H1 (cell line): ENCODE data around the gene FAF2. TPM values are rescaled to one million over a fixed set of nuclear protein-coding genes. Genes with fewer than 3 reads are reported as not detected.

Experiments
- CTCF ChIA-PET: fragments of 300-600 bp; sonication (Branson Sonifier 250); formaldehyde crosslinking; loops from one replicate; lab custom pipeline; 2021; ENCODE audit not compliant: partially characterized antibody; lab: Charles Lee
- POLR2A ChIA-PET: fragments of 300-600 bp; sonication (Branson Sonifier 250); formaldehyde crosslinking; loops from one replicate; lab custom pipeline; 2021; ENCODE audit warnings: inconsistent platforms; ENCODE audit not compliant: partially characterized antibody; lab: Charles Lee
- DNase-seq, 2 experiments: peaks; one replicate each; pipeline versions ENCODE4 v3.0.0 to v3.0.0-alpha.2; 2010 to 2022; ENCODE audit warnings: low spot score in 2 of 2, low read depth in 1 of 2, mixed read lengths in 1 of 2
- FAIRE-seq: peaks from 2 replicates; lab custom pipeline; 2011; peaks lifted over from hg19 to GRCh38; lab: Jason Lieb, UNC
- H2AFZ ChIP-seq: 2 replicates; pipeline ENCODE4 v1.8.1; 2012; ENCODE audit warnings: low read length, inconsistent platforms
- H2AK5ac ChIP-seq: 2 replicates; pipeline ENCODE4 v1.6.1; 2013; ENCODE audit warnings: low read depth, low read length
- H2BK120ac ChIP-seq: replicated peaks from 2 replicates; pipeline ENCODE3; 2013; ENCODE audit warnings: low read depth, low read length, inconsistent platforms
- H2BK12ac ChIP-seq: 2 replicates; pipeline ENCODE4 v1.6.1; 2013; ENCODE audit warnings: low read depth, low read length
- H2BK15ac ChIP-seq: 2 replicates; pipeline ENCODE4 v1.6.1; 2013; ENCODE audit warnings: low read length
- H2BK20ac ChIP-seq: 2 replicates; pipeline ENCODE4 v1.6.1; 2013; ENCODE audit warnings: low read length
- H2BK5ac ChIP-seq: 2 replicates; pipeline ENCODE4 v1.6.1; 2013; ENCODE audit warnings: low read depth, low read length
- H3K14ac ChIP-seq: 2 replicates; pipeline ENCODE4 v1.6.1; 2013; ENCODE audit warnings: inconsistent platforms; ENCODE audit not compliant: insufficient read length
- H3K18ac ChIP-seq: 2 replicates; pipeline ENCODE4 v1.6.1; 2013; ENCODE audit warnings: low read length; ENCODE audit errors: extremely low read depth
- H3K23ac ChIP-seq: 2 replicates; pipeline ENCODE4 v1.6.1; 2013; ENCODE audit warnings: inconsistent platforms; ENCODE audit not compliant: insufficient read length
- H3K23me2 ChIP-seq: 2 replicates; pipeline ENCODE4 v1.6.1; 2013; ENCODE audit warnings: low read depth, low read length
- H3K27ac ChIP-seq: 2 replicates; pipeline ENCODE4 v1.6.1; 2011; ENCODE audit warnings: low read depth, low read length, inconsistent platforms
- H3K27me3 ChIP-seq, 4 experiments: replicated peaks in 1 of 4; 1 replicate in 1 of 4; 2 replicates in 3 of 4; pipeline versions ENCODE4 v1.6.1 to v1.8.1; 2011 to 2013; ENCODE audit warnings: low read length in 3 of 4, mild to moderate bottlenecking in 3 of 4, inconsistent platforms in 2 of 4, mixed read lengths in 2 of 4, moderate library complexity in 1 of 4; ENCODE audit not compliant: control insufficient read depth in 3 of 4, insufficient read depth in 3 of 4; ENCODE audit errors: extremely low read depth in 1 of 4
- H3K36me3 ChIP-seq, 4 experiments: 2 replicates each; pipeline versions ENCODE4 v1.6.1 to v1.8.1; 2011 to 2013; ENCODE audit warnings: mild to moderate bottlenecking in 4 of 4, low read length in 3 of 4, moderate library complexity in 2 of 4, control low read depth in 1 of 4, inconsistent platforms in 1 of 4; ENCODE audit not compliant: insufficient read depth in 4 of 4, control insufficient read depth in 2 of 4
- H3K4ac ChIP-seq: replicated peaks from 2 replicates; pipeline ENCODE3; 2013; ENCODE audit warnings: low read length, low read depth, mixed read lengths, inconsistent platforms; ENCODE audit not compliant: insufficient read length
- H3K4me1 ChIP-seq, 4 experiments: replicated peaks in 1 of 4; 1 replicate in 1 of 4; 2 replicates in 3 of 4; pipeline versions ENCODE4 v1.6.1 to v1.8.1; 2011 to 2013; ENCODE audit warnings: low read length in 3 of 4, inconsistent platforms in 2 of 4, mixed read lengths in 1 of 4; ENCODE audit not compliant: insufficient read depth in 4 of 4, control insufficient read depth in 3 of 4
- H3K4me2 ChIP-seq, 2 experiments: 2 replicates each; pipeline versions ENCODE4 v1.6.1 to v1.8.1; 2011 to 2013; ENCODE audit warnings: low read depth in 2 of 2, low read length in 2 of 2, control low read depth in 1 of 2, inconsistent platforms in 1 of 2, mild to moderate bottlenecking in 1 of 2; ENCODE audit not compliant: insufficient read depth in 1 of 2
- H3K4me3 ChIP-seq, 4 experiments: fragments of 200-600, 300-600 bp in 1 of 4; sonication (generic), shearing (Covaris generic), sonication (Bioruptor Twin) in 1 of 4; 2 replicates each; pipeline versions ENCODE4 v1.5.1 to v1.8.1; 2011 to 2016; ENCODE audit warnings: low read length in 4 of 4, low read depth in 3 of 4, control low read depth in 2 of 4, inconsistent platforms in 2 of 4, mild to moderate bottlenecking in 2 of 4, mixed read lengths in 1 of 4, moderate library complexity in 1 of 4; ENCODE audit not compliant: insufficient read depth in 2 of 4; ENCODE audit errors: extremely low read depth in 1 of 4
- H3K56ac ChIP-seq: replicated peaks from 2 replicates; pipeline ENCODE3; 2013; ENCODE audit warnings: low read depth, mild to moderate bottlenecking, mixed read lengths, low read length, inconsistent platforms; ENCODE audit not compliant: insufficient read length
- H3K79me1 ChIP-seq: 2 replicates; pipeline ENCODE4 v1.6.1; 2013; ENCODE audit warnings: low read depth, low read length, control low read depth
- H3K79me2 ChIP-seq, 2 experiments: 2 replicates each; pipeline versions ENCODE4 v1.6.1 to v1.8.1; 2012 to 2013; ENCODE audit warnings: low read length in 2 of 2, mild to moderate bottlenecking in 2 of 2, inconsistent platforms in 1 of 2; ENCODE audit not compliant: insufficient read depth in 2 of 2, control insufficient read depth in 1 of 2
- H3K9ac ChIP-seq, 4 experiments: replicated peaks in 1 of 4; 1 replicate in 1 of 4; 2 replicates in 3 of 4; pipeline versions ENCODE4 v1.6.1 to v1.8.1; 2011 to 2013; ENCODE audit warnings: low read depth in 3 of 4, low read length in 3 of 4, control low read depth in 2 of 4, mild to moderate bottlenecking in 2 of 4, moderate library complexity in 2 of 4, inconsistent platforms in 1 of 4; ENCODE audit errors: extremely low read depth in 1 of 4
- H3K9me3 ChIP-seq, 2 experiments: 2 replicates each; pipeline versions ENCODE4 v1.6.1 to v1.8.1; 2012 to 2013; ENCODE audit warnings: mild to moderate bottlenecking in 2 of 2, moderate library complexity in 2 of 2, control low read depth in 1 of 2, inconsistent platforms in 1 of 2, low read depth in 1 of 2, low read length in 1 of 2, mixed read lengths in 1 of 2; ENCODE audit not compliant: insufficient read depth in 2 of 2
- H4K20me1 ChIP-seq, 2 experiments: replicated peaks in 1 of 2; 2 replicates each; pipeline versions ENCODE3 to v1.8.1; 2011 to 2013; ENCODE audit warnings: inconsistent platforms in 2 of 2, low read length in 2 of 2, mild to moderate bottlenecking in 1 of 2; ENCODE audit not compliant: insufficient read depth in 2 of 2, control insufficient read depth in 1 of 2
- H4K5ac ChIP-seq: 2 replicates; pipeline ENCODE4 v1.6.1; 2013; ENCODE audit warnings: low read length, low read depth, mixed read lengths, inconsistent platforms; ENCODE audit not compliant: insufficient read length
- H4K8ac ChIP-seq: 2 replicates; pipeline ENCODE4 v1.8.0; 2013; ENCODE audit warnings: mild to moderate bottlenecking, moderate library complexity, low read length, inconsistent platforms; ENCODE audit not compliant: insufficient read depth; ENCODE audit errors: extremely low read depth
- H4K91ac ChIP-seq: replicated peaks from 2 replicates; pipeline ENCODE3; 2013; ENCODE audit warnings: low read length, mixed read lengths, inconsistent platforms; ENCODE audit not compliant: insufficient read length
- HDAC2 ChIP-seq, 2 experiments: fragments of 300-600 bp in 1 of 2; sonication (generic) in 1 of 2; IDR thresholded peaks; 2 replicates each; pipeline ENCODE4 v1.6.1; 2011 to 2012; ENCODE audit warnings: low read depth in 2 of 2, low read length in 2 of 2, mild to moderate bottlenecking in 2 of 2, moderate library complexity in 2 of 2, borderline replicate concordance in 1 of 2, inconsistent platforms in 1 of 2
- WGBS, 2 experiments: shearing (Covaris generic) in 1 of 2; methylation state at CpG; one replicate each; pipeline versions ENCODE4 v1.1.6 to v1.1.7; 2013 to 2015; ENCODE audit warnings: low lambda C conversion rate in 2 of 2, mixed read lengths in 2 of 2, inconsistent platforms in 1 of 2, low coverage in 1 of 2, missing lambda C conversion rate in 1 of 2; ENCODE audit not compliant: insufficient replicate concordance in 2 of 2, insufficient coverage in 1 of 2, insufficient read length in 1 of 2; ENCODE audit errors: extremely low coverage in 1 of 2, missing lambda C conversion rate in 1 of 2; 5-methylcytosine and 5-hydroxymethylcytosine counted together
- polyA plus RNA-seq, 7 experiments: library from polyadenylated mRNA; depleted of rRNA in 3 of 7; stranded (reverse) in 5 of 7; unstranded in 2 of 7; fragments of >200 nt in 5 of 7; fragments of 200-250 nt in 2 of 7; gene quantifications; 1 replicate in 5 of 7; 2 replicates in 1 of 7; 4 replicates in 1 of 7; pipeline versions ENCODE4 v1.2.1 to v1.2.3, GENCODE V29; 2011 to 2013; ENCODE audit warnings: missing spikeins in 2 of 7, mixed read lengths in 2 of 7
- total RNA-seq: library from RNA; stranded (reverse); fragmentation: NEBNext Ultra II Directional; extraction: Animal tissue kit (Norgen Biotek cat#: 25700); gene quantifications from 2 replicates; pipeline ENCODE4 v1.2.1, GENCODE V29; 2021

FAF2 gene
- total and polyA plus RNA-seq, 2 of the 8 experiments (the other 6 are each of a cell fraction or from before 2014, with no cell fraction given) = 20.8 to 35.8 TPM

DNA sequence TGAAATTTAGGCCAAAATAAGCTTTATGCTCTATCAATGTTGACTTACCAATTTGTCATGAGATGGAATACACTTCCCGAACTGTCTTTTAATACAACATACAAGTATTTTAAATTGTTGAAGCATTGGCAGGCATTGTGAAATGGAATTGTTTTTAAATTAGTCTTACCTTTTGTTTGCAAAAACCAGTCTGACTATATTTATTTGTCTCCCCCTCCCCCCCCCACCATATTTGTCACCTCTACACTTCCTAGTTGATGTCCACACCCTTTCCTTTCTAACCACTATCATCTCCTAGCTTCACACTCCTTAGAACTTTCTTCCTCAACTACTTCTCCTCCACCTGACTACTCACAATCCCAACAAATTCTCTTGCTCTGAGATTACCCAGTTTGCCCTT is 40.9 kb downstream of the FAF2 start:
- Histone ChIP-seq H3K4ac (no peak overlapping the region), H3K9me3 (no peaks in the 10 kb centered on the region), H3K79me2 (no peaks in the 10 kb centered on the region), H4K8ac (no peak overlapping the region), H3K18ac (no peak overlapping the region), H4K5ac (no peak overlapping the region), H2BK120ac (no peak overlapping the region), H3K27ac (no peak overlapping the region), H3K79me1 (peaks cover 3% of the 10 kb centered on the region), H3K23ac (no peak overlapping the region), H2AFZ (no peak overlapping the region), H4K91ac (no peak overlapping the region), H2BK15ac (no peak overlapping the region), H3K56ac (no peak overlapping the region), H3K9ac (no peak overlapping the region), H3K4me2 (no peak overlapping the region), H3K27me3 (no peaks in the 10 kb centered on the region), H3K4me1 (no peaks in the 10 kb centered on the region), H2BK12ac (no peak overlapping the region), H3K23me2 (no peaks in the 10 kb centered on the region), H4K20me1 (peaks cover 5 to 6% of the 10 kb centered on the region in 2 experiments), H2BK20ac (no peak overlapping the region), H2AK5ac (no peak overlapping the region), H3K4me3 (no peak overlapping the region), H2BK5ac (no peak overlapping the region), H3K14ac (no peak overlapping the region), H3K36me3 (peaks cover 21 to 60% (median 45%) of the 10 kb centered on the region in 4 experiments)
- POLR2A ChIA-PET = interaction anchor here (0.6 to 1.2 kb wide), 2 partner anchors 12 to 36 kb away, joined by 3 to 4 read pairs; no protein-coding TSS in a partner anchor
- DNase-seq (no peak), FAIRE-seq (no peak)
- WGBS, 2 experiments = 94% methylated on average over 1 of the region's 1 CpG; no CpG with 5 or more reads in 1 of the 2 experiments
- CTCF ChIA-PET = interaction anchor here (0.6 to 1.2 kb wide), 4 partner anchors 13 to 49 kb away, joined by 3 to 5 read pairs (median 3); no protein-coding TSS in a partner anchor
- TF ChIP-seq HDAC2 (IDR thresholded peaks at IDR 0.05; ENCODE audit: borderline replicate concordance in 1 of 2, low read depth in 2 of 2, low read length in 2 of 2) = no peak
